NCI-H1417 (cell line): ENCODE data around the gene ACOT7.
A peak's percentile ranks its signal among the peaks of the same experiment; 100 is the strongest.

Experiments used
- DNase-seq, 3 experiments: peaks; one replicate each; lab custom pipeline; 2025; lab: John Stamatoyannopoulos, UW

ACOT7 gene

DNA sequence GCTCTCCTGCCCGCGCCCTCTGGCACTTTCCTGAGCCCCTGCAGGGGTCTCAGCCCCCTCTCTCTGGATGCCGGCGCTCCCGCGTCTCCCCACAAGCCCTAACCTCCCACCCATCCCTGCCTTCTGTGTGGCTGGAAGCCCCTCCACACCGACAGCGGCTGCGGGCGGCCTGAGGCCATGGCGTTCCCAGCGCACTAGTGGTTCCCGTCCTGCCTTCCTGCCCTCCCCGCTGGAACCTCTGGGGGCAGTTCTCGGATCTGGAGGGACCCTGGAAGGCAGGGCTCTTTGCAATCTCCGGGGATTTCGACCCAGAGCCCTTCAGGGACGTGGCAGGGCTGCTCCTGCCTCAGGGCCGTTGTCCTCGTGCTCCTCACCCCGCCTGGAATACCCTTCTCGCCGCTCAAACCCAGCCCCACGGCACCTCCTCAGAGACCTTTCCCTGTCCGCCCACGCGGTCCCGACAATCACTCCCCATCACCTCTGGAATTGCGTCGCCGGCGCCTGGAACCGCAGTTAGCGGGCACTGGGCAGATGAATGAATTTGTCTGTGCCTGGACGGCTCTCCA is 30.5 kb upstream of the ACOT7 start:
- DNase-seq: peak in 2 of 3 experiments; percentile 35 to 46

DNA sequence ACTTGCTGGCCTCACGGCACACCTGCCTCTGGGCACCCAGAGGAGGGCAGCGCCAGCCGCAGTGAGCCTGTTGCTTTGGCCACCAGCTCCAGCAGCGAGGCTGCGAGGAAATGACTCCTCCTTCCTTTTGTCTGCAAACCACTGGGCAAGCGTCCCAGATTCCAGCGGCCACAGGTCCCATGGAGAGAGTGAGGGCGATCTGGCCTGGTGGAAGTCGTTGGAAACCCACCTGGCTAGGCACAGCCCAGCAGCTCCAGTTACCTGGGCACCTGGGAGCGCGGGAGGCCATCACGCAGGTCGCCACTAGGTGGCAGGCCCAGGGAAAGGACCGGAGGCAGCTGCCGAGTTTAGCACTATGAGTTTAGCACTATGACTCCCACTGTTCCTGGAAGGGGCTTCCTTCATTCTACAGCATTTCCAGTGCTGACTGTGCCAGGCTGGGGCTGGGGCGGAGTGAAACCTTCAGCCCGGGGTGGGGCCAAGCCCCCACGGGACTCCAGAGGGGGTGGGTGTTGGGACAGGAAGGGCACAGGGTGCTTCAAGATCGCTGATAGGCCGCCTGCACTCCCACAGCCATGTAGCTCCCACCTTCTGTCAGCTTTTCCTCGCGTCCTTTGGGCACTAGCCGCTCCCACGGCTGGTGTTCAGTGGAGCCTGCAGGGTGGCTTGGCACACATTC is 29.9 kb upstream of the ACOT7 start:
- DNase-seq: peak; percentile 63 to 81 (median 67)

DNA sequence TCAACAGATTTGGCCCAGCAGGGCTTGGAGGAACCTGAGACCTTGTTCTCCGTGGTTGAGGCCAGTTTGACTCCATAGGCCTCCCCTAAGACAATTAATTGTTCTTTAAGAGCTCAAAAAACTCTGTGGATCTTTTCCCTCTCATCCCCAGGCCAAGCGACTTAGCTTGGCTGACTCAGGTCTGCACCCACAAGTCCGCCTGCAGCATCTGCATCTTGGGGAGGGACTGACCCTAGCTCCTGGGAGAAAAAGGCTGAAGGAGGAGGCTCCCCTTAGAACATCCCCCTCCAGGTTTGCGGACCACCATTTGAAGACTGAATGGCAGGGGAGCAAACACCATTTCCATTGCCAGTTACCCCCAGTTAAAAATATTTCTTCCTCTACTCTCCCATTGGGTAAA is 27.7 kb upstream of the ACOT7 start:
- DNase-seq: no peak

DNA sequence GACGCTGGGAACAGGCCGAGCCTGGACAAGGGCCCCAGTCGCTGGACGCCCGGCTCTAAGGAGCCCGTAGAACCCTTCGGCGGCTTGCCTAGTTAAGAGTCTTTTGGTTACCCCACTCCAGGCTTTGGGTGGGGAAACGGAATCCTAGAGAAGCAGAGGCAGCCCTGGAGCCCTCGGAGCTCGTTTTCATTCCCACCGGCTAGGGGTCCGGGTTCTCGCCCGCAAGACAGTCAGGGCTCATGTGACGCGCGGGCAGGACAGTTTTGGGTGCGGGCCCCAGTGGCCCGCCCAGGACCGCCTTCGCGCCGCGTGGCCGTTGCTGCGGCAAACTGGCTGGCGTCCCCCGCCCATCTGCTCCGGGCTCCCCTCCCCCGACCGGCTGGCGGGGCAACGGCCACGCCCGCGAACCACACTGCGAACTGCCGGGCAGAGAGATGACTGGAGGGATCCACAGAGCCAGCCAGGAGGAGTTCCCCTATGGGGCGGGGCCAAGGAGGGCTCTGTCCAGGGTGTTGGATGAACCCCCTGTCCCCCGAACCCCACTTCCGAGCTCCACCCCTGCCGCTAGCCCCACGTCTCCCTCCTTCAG is 27.0 kb upstream of the ACOT7 start:
- DNase-seq: no peak

DNA sequence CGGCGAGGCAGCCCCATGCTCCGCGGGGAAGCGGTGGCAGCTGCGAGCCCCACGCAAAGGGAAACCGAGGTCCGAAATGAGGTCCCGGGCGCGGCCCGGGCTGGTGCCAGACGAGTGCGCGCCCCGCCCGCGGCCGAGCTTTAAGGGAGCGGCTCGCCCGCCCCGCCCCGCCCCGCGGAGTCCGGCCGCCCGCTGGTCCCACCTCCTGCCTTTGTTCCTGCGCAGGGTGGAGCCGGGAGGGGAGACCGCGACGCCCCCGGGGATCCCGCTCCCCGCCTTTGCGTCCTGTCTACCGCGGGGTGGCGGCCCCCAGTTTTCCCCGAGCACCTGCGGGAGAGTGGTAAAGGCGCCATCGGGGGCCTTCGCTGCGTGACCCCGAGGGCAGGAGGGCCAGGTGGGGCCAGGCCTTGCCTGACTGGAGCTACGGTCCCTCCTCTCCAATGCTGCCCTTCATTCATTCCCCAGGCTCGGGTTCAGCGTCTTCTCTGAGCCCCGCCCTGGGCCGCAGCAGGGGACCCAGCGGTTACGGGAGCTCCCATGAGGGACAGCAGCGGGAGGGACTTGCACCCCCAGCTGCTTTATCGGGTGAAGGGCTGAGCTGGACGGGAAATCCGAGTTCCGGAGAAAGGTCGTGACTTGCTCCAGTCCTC is 26.4 kb upstream of the ACOT7 start, which contains the start of gene HES2:
TSS of gene HES2 (minus strand) at position 116 of the 650 bp plus-strand sequence. CDS start at position 17, 99 bp downstream.
- DNase-seq: peak in 1 of 3 experiments; percentile 27

DNA sequence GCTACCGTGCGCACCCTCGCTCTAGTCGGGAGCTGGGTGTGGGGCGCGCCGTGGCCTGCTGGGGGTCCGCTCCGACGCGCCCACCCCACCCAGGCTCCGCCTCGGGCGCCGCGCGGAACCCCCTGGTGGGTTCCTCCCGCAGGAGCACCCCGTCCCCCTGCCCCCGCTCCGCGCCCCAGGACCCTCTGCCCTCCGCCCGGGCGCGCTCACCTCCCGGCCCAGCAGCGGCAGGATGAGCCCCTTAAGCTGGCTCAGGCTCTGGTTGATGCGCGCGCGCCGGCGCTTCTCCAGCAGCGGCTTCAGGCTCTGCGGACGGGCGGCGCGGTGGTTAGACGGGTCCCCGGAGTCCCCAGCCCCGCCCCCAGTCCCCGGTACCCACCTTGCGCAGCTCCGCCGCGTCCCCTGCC is 25.8 kb upstream of the ACOT7 start:
- peak in 2 of 3 experiments; percentile 21 to 30 for DNase-seq

DNA sequence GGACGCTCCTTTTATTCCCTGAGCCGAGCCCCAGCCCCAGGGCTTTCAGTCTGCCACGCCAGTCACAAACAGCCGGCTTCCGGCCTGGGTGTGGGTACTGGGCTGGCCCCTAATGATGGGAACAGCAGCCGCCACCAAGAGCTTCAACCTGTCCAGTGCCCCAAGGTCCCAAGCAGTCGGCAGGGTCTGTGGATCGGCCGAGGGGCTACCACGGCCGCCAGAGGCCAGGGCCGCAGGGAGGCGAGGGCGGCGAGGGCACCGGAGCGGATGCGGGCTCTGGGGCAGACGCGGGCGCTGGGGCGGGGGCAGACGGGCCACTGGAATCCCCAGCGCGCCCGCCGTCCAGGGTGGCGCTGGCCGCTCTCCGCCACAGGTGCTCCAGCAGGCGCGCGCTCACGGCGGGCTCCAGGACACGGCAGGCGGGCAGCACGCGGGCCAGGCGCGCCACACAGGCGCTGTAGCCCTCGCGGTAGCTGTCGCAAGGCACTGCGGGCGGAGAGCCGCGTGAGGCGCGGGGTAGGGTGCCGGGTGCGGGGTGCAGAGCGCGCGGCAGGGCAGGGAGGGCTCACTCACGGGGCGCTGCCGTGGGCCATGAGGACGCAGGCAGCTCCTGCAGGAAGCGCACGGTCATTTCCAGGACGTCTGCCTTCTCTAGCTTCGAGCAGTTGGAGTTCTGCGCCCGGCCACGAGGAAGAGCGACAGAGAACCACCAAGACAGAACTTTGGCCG is 25.3 kb upstream of the ACOT7 start:
- peak in 2 of 3 experiments; percentile 20 to 23 for DNase-seq

DNA sequence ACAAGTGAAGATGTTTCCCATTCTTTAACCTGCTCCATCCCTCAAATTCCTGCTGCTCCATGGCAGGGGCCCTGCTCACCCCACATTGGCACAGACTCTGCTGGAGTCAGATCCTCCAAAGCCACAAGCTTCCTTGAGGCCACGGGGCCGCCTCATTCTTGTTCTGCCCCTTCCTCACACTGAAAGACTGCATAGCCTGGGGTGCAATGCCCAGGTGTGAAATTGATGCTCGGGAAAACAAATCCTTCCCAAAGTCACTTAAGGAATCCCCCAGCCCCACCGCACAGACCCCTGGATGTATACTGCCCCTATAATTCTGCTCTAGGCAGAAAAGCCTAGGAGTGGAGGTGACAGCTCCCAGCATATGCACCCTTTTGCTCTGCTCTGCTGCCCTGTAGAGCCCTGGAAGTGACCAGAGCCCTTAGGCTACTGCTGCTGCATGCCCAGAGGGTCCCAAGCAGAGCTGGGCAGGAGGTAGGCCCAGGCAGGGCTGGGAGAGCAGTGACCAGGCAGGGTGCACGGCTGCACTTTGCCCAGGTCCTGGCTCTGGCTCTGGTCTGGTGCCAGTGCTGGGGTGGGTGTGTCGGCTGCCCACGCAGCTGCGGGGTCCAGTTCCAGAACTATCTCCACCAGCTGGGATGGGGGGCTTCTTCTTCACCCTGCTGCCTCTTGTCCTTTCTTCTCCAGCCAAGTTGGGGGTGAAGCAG is 24.5 kb upstream of the ACOT7 start:
- DNase-seq: no peak

DNA sequence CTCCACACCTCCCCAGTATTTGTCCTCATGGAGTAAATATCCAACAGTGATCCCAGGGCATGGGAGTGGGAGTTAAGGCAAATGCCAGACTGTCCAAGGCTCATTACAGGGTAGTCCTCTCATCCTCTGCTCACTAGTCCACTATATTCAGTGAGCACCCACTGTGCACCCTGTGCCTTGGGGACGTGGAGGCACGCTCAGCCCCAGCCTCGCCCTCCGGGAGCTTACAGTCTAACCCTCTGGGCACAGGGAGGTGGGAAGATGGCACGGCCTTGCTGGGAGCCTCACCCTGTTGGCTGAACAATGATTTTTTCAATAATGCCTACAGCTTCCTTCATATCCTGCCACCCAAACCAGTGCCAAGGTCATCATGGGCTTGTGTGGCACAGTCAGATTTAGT is 23.3 kb upstream of the ACOT7 start:
- no peak for DNase-seq

DNA sequence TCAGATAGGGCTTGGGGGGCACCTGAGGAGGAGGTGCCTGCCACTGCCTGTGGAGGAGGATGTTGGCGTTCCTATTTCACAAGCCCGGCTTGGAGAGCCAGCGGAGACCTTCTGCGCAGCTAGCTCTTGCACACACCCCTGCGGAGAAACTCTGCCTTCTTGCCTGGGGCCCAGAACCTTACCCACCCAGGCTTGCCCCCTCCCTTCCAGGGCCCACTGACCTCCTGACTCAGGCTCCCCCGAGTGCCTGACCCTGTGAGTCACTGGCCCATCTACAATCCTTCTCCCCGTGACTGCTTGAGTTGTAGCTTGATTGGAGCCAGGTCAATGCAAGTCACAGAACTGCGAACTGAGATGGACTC is 22.7 kb upstream of the ACOT7 start:
- no peak for DNase-seq

DNA sequence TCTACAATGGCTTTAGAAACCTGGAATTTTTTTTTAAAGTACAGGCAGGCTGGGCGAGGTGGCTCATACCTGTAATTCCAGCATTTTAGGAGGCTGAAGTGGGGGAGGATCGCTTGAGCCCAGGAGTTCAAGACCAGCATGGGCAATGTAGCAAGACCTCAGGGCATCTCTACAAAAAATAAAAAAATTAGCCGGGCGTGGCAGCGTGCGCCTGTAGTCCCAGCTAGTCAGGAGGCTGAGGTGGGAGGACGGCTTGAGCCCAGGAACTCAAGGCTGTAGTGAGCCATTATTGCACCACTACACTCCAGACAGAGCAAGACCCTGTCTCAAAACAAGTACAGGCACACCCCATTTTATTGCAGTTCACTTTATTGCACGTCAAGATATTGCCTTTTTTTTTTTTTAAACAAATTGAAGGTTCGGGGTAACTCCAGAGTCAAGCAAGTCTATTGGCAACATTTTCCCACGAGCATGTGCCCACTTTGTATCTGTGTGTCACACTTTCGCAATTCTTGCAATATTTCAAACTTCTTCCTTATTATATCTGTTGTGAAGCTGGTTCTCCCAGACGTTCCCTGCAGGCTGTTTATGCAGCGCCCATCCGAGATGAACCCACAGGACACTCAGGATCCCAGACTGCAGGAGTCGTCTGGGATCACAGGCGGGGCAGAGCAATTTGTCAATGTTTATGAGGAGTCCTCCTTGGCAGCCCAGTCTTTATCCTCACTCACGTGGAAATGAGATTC is 21.5 kb upstream of the ACOT7 start:
- no peak for DNase-seq

DNA sequence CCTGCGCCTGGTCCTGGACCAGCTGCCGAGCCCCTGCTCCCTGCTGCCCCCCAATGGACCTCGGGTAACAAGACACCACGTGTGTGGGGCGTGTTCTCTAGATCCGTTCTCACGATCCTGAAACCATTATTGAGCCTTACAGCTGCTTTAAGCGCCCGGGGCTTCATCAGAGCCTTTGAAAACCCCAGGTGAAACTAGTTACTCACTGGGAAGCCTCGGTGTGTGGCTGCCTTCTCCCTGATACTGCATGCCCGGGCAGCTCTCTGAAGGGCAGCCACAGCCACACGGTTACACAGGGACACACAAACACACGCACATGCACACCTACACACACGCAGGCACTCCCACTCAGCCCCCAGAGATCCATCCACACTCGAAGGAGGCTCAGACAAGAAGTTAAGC is 20.9 kb upstream of the ACOT7 start:
- DNase-seq: peak in 2 of 3 experiments; percentile 48 to 77

DNA sequence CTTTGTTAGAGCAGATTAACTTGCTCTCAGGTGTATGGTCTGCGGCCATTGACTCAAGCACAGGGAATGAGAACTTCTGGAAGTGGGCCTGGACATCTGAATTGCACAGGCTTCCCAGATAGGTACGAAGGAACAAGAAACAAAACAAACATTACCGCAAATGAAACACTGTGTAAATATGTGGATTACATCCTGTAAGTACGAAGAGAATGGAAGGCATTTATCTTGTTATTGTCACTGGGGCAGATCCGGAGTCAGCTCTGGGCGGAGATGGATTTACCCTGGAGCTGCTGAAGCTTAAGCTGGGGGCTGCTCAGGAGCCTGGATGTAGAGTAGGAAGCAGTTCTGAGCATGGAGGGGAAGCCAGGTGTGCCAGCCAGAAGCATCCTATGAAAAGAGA is 19.3 kb upstream of the ACOT7 start:
- DNase-seq: peak; percentile 34 to 75 (median 37)

DNA sequence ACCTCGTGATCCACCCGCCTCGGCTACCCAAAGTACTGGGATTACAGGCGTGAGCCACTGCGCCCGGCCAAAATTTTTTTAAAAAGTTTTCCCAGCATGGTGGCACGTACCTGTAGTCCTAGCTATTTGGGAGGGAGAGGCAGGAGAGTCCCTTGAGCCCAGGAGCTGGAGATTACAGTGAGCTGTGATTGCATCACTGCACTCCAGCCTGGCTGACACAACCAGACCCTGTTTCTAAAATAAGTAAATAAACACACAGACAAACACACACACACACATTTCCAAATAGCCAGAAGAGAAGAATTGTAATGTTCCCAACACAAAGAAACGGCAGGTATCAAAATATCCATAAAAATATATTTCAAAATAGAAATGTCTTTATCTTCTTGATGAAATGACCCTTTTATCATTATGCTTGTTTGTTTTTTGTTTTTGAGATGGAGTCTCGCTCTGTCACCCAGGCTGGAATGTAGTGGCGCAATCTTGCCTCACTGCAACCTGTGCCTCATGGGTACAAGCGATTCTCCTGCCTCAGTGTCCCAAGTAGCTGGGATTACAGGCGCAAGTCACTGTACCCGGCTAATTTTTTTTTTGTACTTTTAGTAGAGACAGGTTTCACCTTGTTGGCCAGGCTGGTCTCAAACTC is 16.8 kb upstream of the ACOT7 start:
- DNase-seq: no peak

DNA sequence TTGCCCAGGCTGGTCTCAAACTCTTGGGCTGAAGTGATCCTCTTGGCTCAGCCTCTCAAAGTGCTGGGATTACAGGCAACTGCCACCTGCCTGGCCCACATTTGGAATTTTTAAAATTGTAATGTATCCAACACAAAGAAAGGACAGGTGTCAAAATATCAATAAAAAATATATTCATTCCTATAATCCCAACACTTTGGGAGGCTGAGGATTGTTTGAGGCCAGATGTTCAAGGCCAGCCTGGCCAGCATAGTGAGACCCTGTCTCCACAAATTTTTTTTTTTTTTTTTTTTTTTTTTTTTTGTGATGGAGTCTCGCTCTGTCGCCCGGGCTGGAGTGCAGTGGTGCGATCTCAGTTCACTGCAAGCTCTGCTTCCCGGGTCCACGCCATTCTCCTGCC is 16.2 kb upstream of the ACOT7 start:
- DNase-seq: no peak

DNA sequence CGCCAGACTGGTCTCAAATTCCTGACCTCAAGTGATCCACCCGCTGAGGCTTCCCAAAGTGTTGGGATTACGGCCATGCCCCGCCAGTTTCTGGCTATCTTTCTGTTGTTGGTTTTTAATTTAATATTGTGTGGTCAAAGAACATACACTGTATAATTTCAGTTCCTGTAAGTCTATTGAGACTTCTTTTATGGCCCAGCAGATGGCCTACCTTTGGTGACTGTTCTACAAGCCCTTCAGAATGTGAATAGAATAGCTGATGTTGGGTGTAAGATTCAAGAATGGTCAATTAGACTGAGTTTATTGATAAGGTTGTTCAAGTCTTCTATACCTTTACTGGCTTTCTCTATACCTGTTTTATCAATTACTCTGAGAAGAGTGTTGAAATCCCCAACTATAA is 15.5 kb upstream of the ACOT7 start:
- DNase-seq: peak in 1 of 3 experiments; percentile 5

DNA sequence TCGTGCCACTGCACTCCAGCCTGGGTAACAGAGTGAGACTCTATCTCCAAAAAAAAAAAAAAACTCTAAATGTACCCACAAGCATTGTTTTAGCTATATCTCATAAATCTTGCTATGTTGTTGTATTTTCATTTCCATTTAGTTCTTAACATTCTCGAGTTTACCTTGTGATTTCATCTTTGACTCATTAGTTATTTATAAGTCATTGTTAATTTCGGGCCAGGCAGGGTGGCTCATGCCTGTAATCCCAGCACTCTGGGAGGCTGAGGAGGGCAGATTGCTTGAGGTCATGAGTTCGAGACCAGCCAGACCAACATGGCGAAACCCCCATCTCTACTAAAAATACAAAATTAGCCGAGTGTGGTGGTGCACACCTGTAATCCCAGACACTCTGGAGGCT is 14.5 kb upstream of the ACOT7 start:
- DNase-seq: no peak

DNA sequence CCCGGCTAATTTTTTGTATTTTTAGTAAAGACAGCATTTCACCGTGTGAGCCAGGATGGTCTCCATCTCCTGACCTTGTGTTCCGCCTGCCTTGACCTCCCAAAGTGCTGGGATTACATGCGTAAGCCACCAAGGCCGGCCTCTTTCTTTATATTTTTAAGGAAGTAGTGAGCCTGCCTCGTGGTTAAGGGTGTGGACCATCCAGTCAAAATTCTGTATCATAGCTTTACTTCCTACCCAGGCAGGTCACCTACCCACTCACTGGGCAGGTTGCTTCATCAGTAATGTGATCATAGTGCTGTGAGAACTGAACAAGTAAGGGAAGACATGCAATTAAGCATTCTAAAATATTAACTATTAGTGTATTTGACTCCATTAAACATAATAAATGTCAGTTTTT is 8.1 kb upstream of the ACOT7 start:
- no peak for DNase-seq

DNA sequence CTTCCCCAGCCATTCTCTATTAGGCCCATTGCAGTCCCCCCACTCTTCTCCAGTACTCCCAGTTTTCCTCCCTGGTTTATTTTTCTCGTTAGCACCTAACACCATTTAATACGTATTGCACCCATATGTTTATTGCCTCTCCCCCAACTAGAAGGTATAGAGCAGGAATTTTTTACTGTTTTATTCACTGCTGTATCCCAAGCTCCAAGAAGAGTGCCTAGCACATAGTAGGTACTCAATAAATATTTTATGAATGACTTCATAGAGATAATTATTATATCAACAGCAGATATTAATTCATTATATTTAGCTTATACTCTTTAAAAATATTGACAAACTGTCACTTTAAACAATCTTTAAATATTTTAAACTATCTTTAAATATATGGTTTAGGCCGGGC is 5.7 kb upstream of the ACOT7 start:
- no peak for DNase-seq

DNA sequence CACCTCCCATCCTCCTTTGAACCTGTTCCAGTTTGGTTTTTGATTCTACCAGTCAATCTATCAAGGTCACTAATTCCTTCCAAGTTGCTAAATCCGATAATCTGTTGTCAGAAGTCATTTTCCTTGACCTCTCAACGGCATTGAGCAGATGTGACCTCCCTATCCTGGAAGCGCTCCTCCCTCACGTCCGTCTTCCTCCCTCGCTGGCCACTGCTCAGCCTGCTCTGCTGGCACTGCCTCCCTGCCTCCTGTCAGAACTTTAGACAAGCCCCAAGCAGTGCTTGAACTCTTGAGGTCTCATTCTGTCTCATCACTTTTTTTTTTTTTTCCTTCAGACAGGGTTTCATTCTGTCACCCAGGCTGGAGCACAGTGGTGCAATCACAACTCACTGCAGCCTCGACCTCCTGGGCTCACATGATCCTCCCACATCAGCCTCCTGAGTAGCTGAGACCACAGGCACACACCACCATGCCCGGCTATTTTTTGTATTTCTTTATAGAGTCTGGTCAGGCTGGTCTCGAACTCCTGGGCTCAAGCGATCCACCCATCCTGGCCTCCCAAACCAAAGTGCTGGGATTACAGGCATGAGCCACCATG is 4.4 kb upstream of the ACOT7 start:
- DNase-seq: no peak
